Activated naive CD4-positive, alpha-beta T cell (primary cell): ENCODE results near the gene THEMIS2.

ENCODE experiments used
- DNase-seq, 4 experiments: peaks; one replicate each; lab custom pipeline; 2025; lab: John Stamatoyannopoulos, UW

THEMIS2 gene

DNA sequence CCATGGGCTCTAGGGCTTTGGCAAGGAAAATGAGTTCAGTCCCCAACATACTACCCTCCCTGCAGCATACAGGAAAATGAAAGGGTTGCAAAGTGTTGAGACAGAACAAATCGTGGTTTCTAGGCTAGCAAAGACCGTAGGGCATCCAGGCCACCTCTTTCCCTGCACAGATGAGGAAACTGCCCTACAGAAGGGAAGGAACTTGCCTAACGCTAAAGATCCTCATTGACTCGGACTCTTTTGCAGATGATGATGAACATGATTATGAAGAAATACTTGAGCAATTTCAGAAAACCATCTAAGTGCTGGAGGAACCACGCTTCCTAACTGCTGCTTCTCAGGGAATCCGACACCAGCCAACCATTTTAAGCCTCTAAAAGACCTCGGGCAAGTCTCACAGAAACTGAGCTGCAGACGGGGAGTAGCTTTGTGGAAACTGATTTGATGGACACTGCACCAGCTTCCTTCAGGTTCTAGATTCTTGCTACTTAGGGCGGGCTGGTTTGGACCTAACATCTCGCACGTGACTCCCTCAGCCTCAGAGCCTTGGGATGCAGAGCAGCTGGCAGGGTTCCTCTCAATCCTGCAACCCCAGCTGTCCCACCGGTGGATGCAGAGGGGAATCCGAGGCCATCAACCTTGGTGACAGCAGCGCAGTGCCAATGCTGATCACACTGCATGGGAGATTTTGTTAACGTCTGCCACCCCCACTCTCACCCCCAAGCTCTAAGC, 13.4 kb downstream of the THEMIS2 start:
- no peak for DNase-seq

DNA sequence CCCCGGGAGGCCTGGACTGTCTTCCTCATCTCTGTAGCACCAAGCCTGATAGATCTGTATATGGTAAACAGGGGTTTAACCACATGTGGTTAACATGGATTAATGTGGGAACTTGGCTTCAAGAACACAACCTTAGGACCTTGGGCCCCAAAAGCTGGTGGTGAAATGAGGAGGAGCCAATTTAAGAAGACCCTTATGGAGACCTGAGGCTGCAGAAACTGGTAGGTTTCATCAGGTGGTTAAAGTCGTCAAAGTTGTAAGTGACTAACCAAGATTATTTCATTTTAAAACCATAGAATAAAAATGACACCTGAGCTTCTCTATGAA, 14.0 kb downstream of the THEMIS2 start:
- DNase-seq = no peak

DNA sequence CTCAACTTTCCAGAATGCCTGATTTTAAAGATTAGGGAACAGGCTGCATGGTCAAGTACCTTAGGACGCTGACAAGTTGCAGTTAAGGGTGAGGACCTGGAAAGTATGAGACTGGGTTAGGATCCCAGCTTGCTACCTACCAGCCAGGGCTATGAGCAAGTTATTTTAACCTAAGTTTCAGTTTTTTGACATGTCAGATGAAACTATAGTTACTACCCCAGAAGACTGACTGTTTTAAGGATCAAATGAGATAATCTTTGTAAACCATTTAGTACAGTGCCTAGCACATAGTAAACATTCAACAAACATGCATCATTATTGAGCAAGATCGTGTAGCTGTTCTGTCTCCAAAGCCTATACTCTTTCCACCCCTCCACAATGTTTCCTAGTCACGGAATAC, 14.4 kb downstream of the THEMIS2 start:
- DNase-seq = no peak

DNA sequence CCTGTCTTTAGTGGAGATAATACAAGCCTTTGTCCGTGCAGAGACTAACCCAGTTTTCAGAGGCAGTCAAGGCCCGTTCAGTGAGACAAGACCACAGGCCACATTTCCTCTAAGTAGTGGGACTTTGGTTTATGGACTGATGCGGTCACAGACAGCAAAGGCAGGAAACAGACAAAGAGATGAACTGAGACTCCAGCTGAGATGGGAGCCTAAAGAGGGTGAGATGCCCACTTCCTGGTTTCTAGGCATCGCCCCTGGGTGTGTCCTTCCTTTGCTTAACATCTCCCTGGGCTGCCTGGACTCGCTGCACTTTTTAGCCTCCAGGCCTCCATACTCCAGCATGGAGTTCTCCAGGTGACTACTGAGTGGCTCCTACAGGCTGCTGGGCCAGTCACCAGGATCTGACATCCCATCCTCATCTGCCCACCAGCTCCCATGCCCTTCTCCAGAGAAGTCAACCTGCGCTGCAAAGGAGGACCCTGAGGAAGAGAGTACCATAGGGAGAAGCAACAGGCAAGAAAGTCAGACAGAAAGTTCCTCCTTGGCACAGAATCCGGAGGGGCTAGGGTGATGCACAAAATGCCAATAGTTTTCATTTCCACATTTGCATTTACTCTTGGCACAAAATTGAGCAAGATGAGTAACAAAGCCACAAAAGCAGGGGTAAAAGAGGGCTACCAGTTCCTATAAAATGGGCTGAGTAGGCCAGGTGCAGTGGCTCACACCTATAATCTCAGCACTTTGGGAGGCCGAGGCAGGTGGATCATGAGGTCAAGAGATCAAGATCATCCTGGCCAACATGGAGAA, 15.1 kb downstream of the THEMIS2 start:
- DNase-seq = no peak

DNA sequence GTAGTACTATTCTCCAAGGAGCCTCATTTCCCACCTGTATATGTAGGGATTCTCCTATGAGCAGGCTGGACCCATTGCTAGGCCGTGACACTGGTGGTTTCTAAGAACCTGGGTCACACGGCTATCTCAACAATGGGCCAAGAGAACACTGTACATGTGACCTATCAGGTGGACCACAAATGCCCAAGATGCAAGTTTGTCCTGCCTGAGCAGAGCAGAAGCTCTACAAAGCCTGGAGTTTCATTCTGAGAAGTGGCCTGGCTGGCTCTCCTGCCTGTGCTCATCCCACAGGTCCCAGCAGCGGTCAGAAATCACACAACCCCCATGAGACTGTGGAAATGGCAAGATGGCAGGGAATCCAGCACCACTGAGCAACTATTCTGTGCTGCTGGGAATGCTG, 17.2 kb downstream of the THEMIS2 start:
- no peak for DNase-seq

DNA sequence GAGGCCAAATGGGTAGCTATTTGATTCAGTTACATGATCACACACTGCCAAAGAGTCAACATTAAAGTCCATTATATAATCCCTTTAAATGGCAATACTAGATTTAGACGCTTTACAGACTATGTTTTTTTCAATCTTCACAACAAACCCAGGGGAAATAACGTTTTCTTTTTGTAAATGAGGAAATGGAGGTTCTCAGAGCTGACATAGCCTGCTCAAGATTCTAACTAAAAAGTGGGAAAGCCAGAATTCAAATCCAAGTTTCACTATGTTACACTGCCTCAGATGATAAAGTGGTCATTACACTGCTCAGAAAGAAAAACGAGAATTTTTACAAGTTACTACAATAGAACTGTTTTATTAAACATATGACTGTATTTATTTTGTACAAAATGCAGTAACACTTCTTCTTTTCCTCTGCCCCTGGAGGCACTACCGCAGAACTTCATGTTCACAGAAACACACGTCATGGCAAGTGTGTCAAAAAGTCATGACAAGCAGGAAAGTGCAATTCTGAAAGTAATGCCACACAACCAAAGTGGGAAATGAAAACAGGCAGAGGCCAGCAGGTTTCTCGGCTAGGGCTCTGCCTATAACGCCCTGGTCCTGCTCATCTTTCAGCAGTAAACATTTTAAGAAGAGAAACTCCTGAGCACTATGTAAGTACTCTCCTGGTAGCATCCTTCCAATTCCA, 19.0 kb downstream of the THEMIS2 start:
- DNase-seq = no peak

DNA sequence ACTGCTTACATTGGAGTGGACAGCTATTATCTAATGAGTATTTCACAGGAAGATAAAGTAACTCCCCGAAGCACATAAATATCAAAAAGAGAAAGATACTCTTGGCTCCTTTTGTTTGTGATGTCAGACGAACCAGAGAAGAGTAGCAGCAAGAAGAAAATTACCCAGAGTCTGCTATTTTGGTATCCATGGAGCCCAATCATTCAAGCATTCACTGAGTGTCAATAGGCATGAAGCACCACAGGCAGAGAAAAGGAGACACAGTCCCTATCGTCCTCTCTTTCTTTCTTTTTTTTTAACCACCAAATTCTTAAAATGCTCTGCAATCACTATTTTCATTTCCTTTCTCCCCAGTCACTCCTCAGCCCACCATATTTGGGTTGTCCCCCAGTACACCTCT, 22.2 kb downstream of the THEMIS2 start:
- DNase-seq = no peak

DNA sequence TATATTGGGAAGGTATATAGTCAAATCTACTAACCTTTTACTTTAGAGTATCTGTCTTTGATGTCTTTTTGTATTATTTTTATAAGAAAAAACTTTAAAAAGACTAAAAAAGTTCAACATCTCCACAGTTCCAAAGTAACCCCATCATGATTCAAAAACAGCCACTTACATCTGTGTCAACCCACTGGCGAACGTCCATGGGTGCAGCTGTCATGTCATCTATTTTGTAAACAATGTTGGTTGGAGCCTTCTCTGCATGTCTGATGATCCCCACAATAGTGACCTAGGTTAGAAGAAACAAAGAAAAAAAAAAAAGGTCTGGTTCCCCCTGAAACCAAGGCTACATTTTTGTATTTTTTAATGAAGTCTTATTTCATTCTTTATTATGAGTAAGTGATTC, 34.4 kb downstream of the THEMIS2 start:
- DNase-seq = no peak

DNA sequence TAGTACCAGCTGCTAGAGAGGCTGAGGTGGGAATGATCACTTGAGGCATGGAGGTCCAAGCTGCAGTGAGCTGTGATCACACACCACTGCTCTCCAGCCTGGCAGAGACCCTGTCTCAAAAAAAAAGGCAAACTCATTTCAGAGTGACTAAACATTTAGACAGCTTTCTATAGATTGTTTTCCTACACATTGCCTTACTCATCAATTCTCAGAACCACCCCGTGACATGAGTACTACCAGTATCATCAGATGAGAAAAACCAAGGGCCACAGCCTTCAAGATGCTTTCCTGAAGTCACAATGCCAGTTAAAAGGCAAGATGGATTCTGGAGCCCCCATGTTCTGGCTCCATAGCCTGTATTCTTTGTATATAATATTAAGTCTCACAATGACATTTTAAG, 40.1 kb downstream of the THEMIS2 start:
- DNase-seq = no peak

DNA sequence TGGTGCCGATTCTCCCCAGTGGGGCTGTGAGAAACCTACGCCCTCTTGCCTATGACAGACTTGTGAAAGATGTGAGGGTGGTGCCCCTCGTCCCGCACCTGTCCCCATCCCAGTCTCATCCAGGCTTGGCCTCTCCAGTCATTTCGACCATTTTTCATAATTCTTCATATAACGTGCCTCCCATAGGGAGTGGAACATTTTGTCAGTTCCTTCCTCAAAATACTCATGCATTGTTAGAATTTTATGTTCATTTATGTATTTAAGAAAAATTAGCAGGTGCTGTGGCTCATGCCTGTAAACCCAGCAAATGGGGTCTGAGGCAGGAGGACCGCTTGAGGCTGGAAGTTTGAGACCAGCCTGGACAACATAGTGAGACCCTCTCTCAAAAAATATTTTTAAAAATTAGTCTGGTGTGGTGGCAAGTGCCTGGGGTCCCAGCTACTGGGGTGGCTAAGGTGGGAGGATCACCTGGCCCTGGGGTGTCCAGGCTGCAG, 42.8 kb downstream of the THEMIS2 start:
- DNase-seq = no peak

DNA sequence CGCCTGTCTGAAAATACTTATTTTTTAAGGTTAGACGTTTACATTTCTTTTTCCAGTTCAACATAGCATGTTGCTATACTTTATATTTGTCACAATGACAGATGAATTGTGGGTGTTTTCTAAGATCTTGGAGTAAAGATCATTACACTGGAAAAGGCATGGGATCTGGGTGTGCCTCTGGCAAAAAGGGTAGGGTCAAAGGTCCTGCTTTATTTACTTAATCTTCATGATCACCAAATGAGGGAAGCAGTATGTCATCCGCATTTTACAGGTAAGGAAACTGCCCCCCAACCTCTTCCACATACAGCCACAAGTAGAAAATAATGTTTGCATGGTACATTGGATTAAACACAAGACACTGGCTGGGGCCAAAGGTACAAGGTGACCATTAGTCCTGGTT, 49.9 kb downstream of the THEMIS2 start:
- DNase-seq = no peak

DNA sequence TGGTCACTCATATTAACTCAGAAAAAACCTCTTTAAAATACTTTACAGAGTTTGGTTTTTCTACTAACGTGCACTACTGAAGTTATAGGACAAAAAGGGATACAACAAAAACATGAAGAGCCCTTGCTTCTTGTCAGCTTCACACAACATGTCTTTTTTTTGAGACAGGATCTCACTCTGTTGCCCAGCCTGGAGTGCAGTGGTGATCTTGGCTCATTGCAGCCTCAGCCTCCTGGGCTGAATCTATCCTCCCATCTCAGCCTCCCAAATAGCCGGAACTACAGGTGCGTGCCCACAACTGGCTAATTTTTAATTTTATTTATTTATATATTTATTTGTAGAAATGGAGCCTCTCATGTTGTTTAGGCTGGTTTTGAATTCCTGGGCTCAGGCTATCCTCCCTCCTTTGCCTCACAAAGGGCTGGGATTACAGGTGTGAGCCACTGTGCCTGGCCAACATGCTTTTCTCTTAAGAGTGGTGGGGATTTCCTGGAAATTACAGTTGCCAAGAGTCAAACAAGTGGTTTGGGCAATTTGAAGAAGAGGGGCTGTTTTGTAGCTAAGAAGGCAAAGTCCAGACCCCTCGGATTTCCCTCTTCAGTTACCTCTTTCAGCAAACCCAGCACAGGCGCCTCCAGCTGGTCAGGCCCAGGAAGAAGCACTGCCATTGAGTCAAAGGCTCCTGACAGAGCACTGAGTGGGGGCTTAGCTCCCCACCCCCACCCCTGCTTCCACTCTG, 56.0 kb downstream of the THEMIS2 start:
- no peak for DNase-seq

DNA sequence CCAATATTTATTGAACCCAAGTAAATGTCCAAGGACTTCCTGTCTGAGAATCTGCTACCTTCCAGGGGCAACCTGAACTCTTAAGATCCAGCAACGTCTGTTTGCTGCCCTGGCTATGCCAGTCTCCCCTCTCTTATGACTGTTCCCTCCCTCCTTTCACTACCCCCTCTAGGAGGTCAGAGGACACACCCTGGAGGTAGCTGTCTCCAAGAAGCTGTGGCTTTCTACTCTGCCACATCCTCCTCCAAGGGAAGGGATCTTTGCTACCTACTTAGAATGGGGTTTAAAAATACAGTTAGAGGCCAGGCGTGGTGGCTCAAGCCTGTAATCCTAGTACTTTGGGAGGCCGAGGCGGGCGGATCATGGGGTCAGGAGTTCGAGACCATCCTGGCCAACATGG, 58.8 kb downstream of the THEMIS2 start:
- DNase-seq = no peak

DNA sequence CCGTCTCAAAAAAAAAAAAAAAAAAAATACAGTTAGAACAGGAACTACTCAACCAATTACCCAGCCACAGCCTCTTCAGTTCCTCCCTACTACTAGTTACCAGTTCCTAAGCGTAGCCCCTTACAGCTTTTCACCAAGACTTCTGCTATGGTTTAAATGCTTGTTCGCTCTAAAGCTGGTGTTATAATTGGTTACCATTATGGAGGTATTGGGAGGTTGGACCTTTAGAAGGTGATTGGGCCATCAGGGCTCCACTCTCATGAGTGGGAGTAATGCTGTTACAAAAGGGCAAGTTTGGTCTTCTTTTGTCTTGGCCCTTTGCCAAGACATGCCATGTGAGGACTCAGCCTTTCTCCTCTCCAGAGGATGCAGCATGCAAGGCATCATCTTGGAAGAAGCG, 59.4 kb downstream of the THEMIS2 start:
- DNase-seq = no peak

DNA sequence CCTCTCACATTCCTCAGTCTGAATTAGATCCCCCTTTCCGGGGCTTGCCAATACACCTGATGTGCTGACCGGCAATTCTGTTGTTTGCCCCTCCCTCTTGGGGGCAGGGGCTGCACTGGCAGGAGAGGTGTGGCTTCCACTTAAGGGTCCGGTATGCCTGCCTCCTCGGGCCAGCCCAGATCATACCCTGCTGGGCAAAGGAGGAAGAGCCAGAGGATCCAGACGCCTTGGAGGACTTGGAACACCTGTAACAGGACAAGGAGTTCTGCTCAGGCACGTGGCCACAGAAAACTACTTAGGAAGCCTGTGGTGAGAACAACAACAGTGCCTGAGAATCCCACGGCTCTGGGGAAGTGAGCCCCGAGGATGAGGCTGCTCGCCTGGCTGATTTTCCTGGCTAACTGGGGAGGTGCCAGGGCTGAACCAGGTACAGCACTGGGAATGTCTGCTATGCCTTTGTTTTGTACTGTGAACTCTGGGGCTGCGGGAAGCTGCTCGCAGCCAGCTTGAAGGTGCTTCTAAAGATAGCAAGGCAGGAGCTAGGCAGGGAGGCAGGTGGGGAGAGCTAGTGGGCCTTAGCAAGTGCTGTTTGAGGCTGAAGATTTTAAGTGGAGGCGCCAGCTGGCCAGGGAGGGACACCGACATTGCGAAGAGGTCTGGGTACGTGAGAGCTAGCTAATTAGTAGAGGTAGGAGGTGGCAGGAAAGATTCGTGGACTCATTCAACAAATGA, 62.6 kb downstream of the THEMIS2 start, which contains the start of gene SMPDL3B:
Gene SMPDL3B, plus strand, starts transcription at position 183 of the 732 bp plus-strand sequence. Its CDS starts 184 bp downstream, at position 367.
- no peak for DNase-seq

DNA sequence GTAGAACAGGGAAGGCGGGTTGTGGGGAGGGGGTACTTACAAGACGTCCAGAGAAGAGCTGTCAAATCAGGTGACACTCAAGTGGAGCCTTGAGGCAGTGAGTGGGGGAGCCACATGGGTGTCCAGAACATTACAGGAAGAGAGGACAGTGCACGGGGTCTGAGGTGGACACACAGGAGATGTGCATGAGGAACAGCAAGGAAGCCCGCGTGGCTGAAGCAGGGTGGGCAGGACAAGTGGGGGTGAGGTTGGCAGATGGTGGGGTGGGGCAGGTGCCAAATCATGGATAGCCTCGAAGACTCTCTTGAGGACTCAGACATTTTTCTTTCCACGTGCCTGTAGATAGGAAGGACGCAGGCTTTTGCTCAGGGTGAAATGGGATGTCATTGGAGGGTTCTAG, 63.4 kb downstream of the THEMIS2 start:
- no peak for DNase-seq
